ENCODE results near the gene TRIM38.

The TRIM38 gene

GRCh38 chr6:26028746-26029569 lies 66.4 kb downstream of the TRIM38 start:
- peak; percentile 60 for DNase-seq

- DNase-seq: no peak
Observed at GRCh38 chr6:26029570-26029856, 66.9 kb downstream of the TRIM38 start.

GRCh38 chr6:26029857-26030653 lies 67.5 kb downstream of the TRIM38 start:
- peak; percentile 56 for DNase-seq

- DNase-seq: no peak
Observed at GRCh38 chr6:26030716-26031115, 68.1 kb downstream of the TRIM38 start.

GRCh38 chr6:26031151-26031594 lies 68.6 kb downstream of the TRIM38 start:
- DNase-seq: peak; percentile 94

- peak; percentile 100 for DNase-seq
Observed at GRCh38 chr6:26031595-26032339, 69.2 kb downstream of the TRIM38 start.

- peak; percentile 92 for DNase-seq
Observed at GRCh38 chr6:26032340-26033084, 69.9 kb downstream of the TRIM38 start.

- peak; percentile 97 for DNase-seq
Observed at GRCh38 chr6:26033085-26033940, 70.7 kb downstream of the TRIM38 start.

GRCh38 chr6:26033941-26034354 lies 71.3 kb downstream of the TRIM38 start:
- DNase-seq: peak; percentile 65

- DNase-seq: no peak
Observed at GRCh38 chr6:26034905-26035304, 72.3 kb downstream of the TRIM38 start.
